GM03348 (cell line): ENCODE data around the gene UTF1.
"Not testable (repeated sequence)": the region's sequence is repeated elsewhere in the genome, so short reads cannot be mapped to it uniquely, and the experiment has no call there.

Experiments
- DNase-seq: peaks from one replicate; pipeline ENCODE4 v3.0.0; 2012; ENCODE audit warnings: low spot score

Gene UTF1

DNA sequence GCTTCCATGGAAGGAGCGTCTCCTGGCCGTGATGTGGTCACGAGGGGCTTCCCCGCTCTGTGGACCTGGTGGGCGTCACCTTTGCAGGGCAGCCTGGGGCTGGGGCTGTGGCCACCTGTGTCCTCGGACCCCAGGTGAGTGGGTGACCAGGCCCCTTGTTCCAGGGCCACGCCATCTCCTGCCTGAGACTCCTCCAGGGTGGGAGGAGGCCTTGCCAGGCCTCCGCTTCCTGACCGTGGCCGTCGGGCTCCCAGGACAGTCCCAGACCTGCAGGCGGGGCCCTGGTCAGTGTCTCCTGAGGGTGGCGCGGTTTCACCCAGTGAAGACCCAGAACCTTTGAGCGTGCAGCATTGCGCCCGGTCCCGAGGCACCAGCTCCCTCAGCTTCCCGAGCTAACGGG lies 20.4 kb upstream of the UTF1 start:
- no peak for DNase-seq

DNA sequence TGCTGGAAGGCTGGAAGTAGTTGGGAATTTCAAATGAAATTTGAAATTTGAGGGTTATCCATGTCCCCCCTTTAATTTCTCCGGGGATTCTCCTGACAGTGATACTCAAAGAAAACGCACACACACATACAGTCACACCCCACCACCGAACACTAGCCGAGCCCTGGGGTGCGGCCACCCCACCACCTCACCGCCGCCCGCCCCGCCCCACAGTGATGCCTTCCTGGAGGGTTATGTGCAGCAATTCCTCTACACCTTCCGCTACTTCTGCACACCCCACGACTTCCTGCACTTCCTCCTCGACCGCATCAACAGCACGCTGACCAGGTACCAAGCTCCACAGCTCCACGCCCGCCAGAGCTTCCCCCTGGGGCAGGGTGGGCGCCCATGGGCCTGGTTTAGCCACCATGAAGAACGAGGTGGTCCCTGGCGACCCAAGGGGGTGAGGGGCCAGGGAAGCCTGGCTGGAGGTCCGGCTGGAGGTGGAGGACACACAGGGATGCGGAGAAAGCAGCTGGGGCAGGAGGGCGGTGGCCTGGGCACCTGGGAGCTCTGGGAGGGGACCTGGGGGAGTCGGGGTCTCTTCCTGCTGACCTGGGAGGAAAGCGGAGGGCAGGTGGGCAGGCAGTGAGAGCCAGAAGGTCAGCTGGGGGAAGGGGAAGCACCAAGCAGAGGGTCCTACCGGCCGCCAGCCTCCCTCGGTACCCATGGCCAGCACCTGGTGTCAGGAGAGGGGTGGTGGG lies 19.4 kb upstream of the UTF1 start:
- no peak for DNase-seq

DNA sequence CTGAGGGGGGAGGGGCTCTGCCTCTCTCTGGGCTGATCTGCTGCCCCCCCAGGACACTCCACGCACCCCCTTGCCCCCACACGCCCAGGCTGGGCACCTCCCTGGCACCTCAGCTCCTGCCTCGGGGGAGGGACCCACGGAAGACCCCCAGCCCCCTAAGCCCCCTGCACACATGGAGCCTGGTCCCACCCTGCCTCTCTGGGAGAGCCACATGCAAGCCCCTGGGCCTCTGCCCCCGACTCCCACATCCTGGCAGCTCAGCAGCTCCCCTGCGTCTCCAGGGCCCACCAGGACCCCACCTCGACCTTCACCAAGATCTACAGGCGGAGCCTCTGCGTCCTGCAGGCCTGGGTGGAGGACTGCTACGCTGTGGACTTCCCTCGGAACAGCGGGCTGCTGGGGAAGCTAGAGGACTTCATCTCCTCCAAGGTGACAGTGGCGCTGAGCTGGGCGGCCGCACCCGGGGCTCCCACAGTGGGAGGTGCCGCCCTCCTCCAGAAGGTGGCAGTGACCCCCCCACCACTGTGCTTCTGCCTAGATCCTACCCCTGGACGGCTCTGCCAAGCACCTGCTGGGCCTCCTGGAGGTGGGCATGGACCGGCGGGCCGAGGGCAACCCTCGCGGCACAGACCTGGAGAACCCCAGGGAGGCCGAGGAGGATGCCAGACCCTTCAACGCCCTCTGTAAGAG lies 18.7 kb upstream of the UTF1 start:
- DNase-seq, result no peak

DNA sequence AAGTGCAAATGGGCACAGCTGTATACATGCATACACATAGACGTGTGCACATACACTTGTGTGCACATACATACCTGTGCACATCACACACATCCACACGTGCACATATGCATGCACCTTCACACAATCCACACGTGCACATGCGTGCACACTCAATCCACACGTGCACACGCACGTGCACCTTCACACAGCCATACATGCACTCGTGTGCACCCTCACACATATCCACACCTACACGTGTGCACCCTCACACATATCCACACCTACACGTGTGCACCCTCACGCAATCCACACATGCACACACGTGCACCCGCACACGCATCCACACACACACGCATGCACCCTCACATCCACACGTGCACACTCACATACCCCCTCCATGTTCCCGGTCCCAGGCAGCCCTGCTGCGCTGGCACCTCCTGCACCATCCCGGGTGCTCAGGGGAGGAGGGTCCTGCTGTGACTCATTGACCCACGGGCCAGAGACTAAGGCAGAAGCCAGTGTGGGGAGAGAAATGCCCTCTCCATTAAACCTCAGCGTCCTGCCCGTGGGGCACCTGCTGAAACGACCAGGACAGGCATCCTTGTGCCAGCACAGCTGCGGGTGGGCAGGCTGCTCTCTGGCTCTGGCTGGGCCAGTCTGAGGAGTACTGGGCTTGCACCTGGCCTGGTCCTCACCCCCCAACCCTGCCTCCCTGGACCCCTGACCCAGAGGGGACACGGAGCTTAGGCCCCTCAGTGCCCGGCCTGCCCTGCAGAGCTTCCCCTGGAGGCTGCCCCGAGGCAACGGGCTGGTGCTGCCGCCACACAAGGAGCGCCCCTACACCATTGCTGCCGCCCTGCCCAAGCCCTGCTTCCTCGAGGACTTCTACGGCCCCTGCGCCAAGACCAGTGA lies 17.8 kb upstream of the UTF1 start:
- DNase-seq, result no peak

DNA sequence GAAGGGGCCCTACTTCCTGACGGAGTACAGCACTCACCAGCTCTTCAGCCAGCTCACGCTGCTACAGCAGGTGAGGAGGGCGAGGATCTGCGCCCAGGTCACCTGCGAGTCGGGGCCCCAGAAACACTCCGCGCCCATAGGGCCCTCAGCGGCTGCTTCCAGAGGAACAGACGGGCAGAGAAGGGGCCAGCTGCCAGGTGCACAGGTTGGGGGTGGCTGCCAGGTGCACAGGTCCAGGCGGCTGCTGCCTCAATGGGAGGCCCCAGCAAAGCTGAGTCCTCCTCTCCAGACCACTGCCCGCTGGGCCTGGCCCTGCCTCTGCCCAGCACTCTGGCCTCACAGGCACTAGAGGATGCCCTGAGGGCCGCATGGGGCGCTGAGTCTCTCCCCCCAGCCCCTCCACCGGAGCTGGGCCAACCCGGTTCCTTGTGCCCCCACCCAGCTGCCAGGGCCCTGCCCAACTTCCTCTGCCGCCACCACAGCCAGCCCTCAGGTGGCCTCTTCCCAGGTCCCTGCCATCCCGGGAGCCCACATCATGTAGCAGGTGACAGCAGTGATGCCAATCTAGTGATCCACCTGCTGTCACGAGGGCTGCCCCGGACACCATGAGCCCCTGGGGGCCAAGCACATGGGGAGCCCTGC lies 17.0 kb upstream of the UTF1 start:
- no peak for DNase-seq

DNA sequence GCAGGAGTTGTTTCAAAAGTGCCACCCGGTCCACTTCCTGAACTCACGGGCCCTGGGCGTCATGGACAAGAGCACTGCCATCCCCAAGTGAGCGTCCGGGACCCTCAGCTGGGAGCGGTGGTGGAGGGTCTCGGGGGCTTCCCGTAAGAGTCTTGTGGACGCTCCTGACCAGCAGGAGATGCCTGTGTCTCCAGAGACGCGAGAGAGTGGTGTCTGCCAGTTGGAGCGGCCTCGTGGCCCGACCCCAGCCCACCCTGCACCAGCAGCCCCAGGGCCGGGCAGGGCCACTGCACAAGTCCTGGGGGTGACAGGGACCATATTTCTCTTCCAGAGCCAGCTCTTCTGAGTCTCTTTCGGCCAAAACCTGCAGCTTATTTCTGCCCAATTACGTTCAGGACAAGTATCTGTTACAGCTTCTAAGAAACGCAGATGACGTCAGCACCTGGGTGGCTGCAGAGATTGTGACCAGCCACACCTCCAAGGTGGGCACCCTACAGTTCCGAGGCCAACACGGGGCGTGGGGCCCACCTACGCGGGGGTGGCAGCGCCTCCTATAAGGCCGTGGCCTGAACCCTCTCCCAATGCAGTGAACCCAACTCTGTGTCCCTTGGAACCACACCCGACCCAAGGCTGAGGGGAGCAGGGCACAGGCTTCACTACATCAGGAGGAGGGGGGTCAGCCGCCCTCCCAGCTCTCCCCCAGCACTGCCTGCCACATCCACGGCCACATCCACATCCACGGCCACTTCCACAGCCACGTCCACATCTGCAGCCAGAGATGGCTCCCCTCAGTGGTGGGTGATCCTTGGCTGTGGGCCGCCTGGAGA lies 16.2 kb upstream of the UTF1 start:
- DNase-seq, result no peak

DNA sequence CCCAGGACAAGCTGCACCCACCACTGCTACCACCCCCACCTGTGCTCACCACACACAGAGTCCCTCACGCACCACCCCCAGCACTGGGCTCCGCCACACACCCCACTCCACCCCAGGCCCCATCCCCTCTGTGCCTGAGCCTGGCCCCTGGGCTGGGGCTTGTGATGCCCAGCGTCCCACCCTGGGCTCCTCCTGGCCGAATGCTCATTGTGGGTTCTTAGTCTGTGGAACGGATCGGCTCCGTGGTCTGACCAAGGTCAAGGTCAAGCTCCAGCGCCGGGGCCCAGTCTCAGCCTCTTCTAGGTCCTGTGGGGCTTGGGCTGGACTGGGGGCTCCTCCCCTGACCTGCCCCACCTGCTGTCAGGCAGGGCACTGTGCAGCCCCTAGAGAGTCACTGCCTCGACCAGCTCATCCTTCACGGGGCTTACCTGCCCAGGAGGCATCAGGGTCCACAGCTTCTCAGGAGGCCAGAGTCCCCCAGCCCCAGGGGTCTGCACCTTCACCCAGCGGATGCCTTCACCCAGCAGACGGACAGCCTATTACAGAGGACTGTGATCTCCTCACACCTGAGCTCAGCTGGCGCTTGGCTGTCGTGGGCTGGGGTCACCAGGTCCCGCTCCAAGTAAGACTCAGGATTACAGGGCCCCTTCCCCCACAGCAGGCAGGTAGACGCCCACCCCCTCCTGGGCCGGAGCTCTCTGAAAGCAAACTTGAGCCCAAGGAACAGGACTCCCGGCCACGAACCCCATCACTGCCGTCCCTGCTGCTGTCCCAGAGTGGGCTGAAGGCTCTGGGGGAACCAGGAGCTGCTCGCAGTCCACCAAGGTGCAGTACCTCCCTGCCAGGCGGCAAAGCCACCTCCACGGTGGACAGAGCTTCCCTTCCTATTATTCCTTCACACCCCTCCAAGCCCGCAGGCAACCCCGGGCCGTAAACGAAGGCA lies 15.3 kb upstream of the UTF1 start:
- DNase-seq, result no peak

DNA sequence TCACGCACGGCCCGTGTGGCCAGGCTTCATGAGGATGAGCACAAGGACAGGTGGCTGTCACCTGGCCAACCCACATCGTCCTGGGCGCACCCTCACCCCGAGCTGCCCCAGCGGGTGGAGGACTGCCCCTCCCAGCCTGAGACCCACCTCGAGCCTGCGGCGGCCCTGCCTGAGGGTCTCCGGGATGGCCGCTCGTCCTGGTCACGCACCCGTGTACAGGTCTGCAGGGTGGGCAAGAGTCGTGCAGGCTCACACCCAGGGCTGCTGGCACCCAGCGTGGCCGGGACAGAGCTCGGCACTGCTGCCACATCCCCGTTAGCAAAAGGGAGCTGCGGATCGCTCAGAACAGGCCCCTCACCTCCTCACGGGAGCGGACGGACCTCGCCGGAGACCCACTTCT lies 14.4 kb upstream of the UTF1 start:
- no peak for DNase-seq

DNA sequence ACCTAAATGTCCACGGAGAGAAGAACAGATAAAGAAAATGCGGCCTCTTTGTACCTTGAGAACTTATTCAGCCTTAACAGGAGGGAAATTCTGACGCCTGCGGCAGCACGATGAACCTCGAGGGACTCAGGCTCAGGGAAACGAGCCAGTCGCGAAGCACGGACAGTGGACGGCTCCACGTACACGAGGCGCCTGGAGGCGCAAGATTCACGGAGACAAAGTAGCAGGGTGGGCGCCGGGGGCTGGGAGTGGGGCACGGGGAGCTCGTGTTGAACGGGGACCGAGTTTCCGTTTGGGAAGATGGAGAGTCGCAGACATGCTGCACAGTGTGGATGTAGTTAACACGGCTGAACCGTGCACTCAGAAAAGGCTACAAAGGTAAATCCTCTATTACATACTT lies 13.2 kb upstream of the UTF1 start:
- DNase-seq, result no peak

DNA sequence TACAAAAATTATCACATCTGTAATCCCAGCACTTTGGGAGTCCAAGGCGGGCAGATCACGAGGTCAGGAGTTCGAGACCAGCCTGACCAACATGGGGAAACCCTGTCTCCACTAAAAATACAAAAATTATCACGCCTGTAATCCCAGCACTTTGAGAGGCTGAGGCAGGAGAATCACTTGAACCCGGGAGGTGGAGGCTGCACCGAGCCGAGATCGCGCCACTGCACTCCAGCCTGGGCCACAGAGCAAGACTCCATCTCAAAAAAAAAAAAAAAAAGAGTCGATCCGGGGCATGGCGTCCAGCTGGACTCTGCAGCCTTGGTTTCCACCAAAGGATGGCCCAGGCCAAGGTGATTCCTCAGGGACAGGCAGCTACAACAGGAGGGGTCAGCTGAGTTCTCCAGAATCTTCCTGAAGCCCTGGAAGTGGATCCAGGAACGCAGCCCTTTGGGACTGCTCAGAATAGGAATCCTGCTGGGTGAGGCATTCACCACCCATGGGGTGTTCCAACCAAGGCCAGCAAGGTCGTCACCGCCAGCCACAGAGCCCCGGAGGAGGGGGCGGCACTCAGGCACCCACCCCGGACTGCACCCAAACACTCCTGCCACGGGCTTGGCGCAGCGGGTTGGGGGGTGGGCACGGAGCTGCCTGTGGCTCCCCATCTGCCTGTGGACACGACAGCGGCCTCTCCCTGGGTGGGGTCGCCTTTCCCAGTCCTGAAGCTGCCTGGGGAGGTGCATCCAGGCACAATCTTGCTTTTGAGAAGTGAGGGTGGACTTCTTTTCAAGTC lies 12.0 kb upstream of the UTF1 start:
- no peak for DNase-seq

DNA sequence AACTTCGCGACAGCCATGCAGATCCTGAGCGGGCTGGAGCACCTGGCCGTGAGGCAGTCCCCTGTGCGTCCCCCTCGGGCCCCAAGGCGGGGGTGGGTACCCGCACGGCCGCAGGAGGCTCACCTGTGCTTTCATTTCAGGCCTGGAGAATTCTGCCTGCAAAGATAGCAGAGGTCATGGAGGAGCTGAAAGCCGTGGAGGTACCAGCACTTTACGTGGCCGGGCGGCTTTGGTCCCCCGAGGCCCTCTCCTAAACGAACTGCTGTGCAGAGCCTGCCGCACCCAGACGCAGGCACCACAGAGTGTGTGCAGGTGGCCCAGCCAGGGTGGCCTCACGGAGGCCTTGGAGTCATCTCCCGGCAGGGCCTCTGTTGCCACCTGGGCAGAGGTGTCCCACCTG lies 11.1 kb upstream of the UTF1 start:
- no peak for DNase-seq

DNA sequence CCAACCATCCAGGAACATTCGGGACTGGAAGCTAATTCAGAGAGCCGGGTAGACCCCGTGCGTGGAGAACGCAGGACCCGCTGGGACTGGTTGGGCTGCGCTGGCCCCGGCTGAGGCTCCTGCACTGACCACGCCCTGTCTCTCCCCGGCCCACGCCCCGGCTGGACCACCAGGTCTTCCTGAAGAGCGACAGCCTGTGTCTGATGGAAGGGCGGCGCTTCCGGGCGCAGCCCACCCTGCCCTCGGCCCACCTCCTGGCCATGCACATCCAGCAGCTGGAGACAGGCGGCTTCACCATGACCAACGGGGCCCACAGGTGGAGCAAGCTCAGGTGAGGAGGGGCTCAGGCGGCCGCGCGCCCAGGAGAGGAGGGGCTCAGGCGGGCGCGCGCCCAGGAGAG lies 10.2 kb upstream of the UTF1 start:
- no peak for DNase-seq

DNA sequence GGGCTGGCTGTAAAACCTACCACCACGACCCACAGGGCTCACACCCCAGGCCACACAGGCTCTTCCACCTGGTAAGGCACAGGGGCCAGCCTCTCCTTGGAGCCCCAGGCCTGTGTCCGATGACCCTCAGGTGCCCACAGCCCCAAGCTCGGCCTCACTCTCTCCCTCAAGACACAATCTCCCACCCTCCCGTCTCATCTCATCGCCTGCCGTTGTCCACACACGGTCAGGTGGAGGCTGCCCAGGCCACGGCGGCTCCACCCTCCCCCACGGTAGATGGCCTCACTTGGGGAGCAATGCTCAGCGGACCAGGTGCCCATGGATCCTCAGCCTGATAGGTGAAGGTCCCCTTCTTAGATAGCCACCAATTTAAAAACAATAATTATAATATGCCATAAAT lies 8.7 kb upstream of the UTF1 start:
- DNase-seq, result no peak

DNA sequence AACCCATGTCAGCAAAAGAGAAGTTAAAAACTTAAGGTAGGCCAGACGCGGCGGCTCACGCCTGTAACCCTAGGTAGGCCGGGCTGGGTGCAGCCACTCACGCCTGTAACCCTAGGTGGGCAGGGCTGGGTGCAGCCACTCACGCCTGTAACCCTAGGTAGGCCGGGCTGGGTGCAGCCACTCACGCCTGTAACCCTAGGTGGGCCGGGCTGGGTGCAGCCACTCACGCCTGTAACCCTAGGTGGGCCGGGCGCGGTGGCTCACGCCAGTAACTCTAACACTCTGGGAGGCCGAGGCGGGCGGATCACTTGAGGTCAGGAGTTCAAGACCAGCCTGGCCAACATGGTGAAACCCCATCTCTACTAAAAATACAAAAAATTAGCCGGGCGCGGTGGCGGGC lies 8.3 kb upstream of the UTF1 start:
- not testable (repeated sequence) for DNase-seq

DNA sequence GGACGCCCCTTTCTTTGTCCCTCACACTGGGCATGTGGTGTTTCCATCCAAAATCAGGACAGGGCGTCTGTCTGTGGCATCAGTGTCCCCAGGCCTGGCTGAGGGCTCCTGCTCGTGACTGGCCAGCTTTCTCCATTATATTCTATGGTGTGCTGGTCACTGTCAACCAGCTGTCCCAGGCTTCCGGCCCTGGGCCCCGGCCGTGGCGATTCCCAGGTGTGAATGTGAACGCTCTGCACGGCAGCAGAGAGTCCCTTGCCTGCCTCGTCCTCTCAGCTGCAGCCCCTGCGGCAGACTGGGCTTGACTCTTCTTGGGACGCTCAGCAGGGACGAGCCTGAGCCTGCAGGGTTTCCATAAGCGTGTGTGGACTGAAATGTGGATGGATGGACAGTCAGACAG lies 5.9 kb upstream of the UTF1 start:
- DNase-seq, result no peak

DNA sequence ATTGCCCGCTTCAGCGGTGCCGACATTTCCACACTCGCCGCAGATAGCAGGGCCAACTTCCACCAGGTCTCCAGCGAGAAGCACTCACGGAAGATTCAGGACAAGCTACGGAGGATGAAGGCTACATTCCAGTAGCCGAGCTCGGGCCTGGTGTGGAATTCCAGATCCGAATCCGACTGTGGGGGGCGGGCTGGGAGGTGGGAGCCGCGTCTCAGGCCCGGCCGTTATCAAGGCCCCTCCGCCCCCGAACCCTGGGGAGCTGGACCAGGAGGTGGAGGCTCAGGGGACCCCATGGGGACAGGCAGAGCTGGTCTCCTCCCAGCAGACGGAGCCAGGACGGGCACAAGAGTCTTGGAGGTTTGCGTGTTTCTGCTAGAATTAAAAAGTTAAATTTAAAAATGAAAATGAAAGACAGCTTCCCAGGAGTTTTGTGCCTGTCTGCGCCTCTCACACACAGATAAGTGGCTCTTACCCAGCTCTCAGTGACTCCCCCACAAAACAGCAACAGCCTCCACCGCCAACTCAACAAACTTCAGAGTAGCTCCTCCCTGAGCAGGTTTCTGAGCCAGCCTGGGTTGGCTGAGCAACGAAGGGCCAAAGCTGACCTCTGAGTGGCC lies 5.2 kb upstream of the UTF1 start:
- no peak for DNase-seq

DNA sequence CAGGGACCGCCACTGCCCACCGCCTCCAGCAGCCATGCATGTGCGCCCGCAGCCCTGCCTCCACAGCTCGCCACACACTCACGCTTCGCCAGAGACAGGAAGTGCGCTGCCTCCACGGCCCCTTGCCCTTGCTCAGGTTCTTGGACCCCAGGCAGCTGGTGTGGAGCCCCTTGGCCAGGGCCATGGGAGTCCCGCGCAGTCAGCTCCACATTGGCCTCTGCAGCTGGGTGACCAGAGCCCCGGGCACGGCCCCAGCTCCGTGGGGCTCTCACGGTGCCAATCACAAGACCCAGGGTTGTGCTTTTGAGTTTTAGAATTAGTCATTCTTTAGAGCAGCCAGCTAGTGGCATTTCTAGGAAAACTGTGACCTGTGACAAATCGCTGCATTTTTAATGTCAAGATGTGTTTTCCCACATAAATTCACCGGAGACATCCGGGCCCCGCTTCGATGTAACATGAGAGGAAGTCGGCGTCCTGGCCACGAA lies 4.3 kb upstream of the UTF1 start:
- DNase-seq, result no peak

DNA sequence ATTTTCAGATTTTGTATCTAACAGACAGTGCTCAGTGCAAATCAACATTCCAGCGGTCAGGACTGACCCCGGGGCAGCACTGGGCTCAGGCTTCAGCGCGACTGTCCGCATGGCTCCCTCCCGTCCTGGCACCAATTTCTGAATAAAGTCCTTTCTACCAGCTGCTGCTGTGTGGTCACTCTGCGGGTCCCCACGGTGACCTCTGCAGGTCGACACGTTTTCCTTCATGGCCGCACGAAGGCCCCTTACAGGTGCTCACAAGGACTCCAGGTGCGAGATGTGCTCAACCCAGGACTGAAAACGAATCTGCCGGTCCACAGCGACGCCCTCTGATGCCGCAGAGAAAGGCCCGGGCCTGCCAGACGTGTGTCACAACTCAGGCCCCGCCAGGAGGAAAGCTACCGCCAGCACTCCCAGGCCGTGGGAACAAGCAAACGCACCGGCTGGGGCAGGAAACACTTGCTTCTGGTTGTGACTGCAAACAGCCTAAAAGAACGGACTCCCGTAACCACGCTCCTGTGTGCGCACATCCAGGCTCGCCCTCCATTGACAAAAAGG lies 3.7 kb upstream of the UTF1 start:
- no peak for DNase-seq

DNA sequence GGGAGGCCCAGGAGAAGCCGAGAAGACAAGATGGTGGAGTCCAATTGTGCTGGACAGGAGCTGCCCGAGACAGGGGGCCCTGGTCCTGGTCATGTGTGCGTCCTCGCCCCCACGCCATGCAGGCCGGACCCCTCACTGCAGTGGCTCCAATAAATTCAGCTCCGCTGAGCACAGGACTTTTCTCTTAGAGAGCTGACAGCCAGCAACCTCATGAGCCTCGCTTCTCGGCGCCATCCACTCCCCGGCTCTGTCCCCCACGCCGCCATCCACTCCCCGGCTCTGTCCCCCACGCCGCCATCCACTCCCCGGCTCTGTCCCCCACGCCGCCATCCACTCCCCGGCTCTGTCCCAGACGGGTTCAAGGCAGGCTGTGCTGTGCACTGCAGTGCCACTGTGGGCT lies 2.8 kb upstream of the UTF1 start:
- DNase-seq, result no peak
